Measurements from ENCODE around the gene KCNH6. TPM values are rescaled to one million over a fixed set of nuclear protein-coding genes. Genes with fewer than 3 reads are reported as not detected.

KCNH6 gene
- total RNA-seq, 1 experiment from 2014 or later, result not detected

DNA sequence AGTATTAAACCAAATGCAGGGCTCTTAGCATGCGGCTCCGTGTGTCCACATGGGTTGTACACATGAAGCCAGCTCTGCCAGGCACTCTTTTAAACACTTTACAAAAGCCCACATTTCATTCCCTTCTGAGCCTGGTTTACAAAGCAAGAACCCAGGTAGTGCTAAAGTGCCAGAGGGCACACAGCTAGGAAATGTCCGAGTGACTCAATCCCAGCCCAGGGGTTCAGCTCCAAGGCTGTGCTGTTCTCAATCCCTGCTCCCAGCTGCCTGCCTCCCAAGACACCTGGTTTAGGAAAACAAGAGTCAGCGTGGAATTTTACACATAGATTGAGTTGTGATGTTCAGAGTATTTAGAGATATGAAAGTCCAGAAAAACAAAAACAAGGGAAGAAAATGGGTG lies 13.8 kb downstream of the KCNH6 start:
- H3K9me3 ChIP-seq (ENCODE audit: low read depth, low read length, poor library complexity, severe bottlenecking), result no peaks in the 10 kb centered on the region
- no peaks in the 10 kb centered on the region for H3K36me3 ChIP-seq (ENCODE audit: insufficient read depth, low read length, poor library complexity, severe bottlenecking)
- peaks cover 7% of the 10 kb centered on the region for H3K4me1 ChIP-seq (ENCODE audit: insufficient read depth, low read length, poor library complexity, severe bottlenecking)
- BruUV-seq (replicated peaks), result no TSS peak
- no peak for DNase-seq (ENCODE audit: low spot score)
- intact Hi-C loops (cut with micrococcal nuclease; ENCODE audit: unreplicated experiment), result no loop called here
- peaks cover 24% of the 10 kb centered on the region for H3K27me3 ChIP-seq (replicated peaks; ENCODE audit: insufficient read depth, low read depth, low read length, poor library complexity)
- CTCF ChIA-PET, result no interaction called here
- TF ChIP-seq, protein P1, sequence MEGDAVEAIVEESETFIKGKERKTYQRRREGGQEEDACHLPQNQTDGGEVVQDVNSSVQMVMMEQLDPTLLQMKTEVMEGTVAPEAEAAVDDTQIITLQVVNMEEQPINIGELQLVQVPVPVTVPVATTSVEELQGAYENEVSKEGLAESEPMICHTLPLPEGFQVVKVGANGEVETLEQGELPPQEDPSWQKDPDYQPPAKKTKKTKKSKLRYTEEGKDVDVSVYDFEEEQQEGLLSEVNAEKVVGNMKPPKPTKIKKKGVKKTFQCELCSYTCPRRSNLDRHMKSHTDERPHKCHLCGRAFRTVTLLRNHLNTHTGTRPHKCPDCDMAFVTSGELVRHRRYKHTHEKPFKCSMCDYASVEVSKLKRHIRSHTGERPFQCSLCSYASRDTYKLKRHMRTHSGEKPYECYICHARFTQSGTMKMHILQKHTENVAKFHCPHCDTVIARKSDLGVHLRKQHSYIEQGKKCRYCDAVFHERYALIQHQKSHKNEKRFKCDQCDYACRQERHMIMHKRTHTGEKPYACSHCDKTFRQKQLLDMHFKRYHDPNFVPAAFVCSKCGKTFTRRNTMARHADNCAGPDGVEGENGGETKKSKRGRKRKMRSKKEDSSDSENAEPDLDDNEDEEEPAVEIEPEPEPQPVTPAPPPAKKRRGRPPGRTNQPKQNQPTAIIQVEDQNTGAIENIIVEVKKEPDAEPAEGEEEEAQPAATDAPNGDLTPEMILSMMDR (conservative IDR thresholded peaks at IDR 0.05; ENCODE audit: low read depth, low read length), result no peak
- TF ChIP-seq EZH2 (IDR thresholded peaks at IDR 0.05; ENCODE audit: borderline replicate concordance, low read depth, low read length, poor library complexity, severe bottlenecking), result no peak
- H3K27ac ChIP-seq (ENCODE audit: low read depth, low read length, poor library complexity, severe bottlenecking), result no peak overlapping the region
- H3K4me3 ChIP-seq (ENCODE audit: low read depth, low read length, poor library complexity, severe bottlenecking), result no peak overlapping the region
- POLR2A ChIA-PET (ENCODE audit: low non-redundant PET), result no interaction called here

DNA sequence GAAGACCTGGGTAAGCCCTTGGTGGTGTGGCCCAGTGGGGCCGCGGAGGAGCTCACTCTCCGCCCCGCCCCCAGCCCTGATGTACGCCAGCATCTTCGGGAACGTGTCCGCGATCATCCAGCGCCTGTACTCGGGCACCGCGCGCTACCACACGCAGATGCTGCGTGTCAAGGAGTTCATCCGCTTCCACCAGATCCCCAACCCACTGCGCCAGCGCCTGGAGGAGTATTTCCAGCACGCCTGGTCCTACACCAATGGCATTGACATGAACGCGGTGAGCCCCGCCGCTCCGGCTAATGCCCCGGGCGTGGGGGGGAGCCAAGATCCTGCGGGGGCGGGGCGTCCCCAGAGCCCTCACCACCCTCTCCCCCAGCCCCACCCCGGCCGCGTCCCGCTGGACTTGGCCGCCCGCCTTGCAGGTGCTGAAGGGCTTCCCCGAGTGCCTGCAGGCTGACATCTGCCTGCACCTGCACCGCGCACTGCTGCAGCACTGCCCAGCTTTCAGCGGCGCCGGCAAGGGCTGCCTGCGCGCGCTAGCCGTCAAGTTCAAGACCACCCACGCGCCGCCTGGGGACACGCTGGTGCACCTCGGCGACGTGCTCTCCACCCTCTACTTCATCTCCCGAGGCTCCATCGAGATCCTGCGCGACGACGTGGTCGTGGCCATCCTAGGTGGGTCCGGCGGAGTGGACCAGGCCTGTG lies 15.0 kb downstream of the KCNH6 start:
- BruUV-seq (replicated peaks), result no TSS peak
- DNase-seq (ENCODE audit: low spot score), result no peak
- Histone ChIP-seq H3K4me1 (ENCODE audit: insufficient read depth, low read length, poor library complexity, severe bottlenecking) (peaks cover 7% of the 10 kb centered on the region), H3K9me3 (ENCODE audit: low read depth, low read length, poor library complexity, severe bottlenecking) (no peaks in the 10 kb centered on the region), H3K27me3 (replicated peaks; ENCODE audit: insufficient read depth, low read depth, low read length, poor library complexity) (peaks cover 24% of the 10 kb centered on the region), H3K36me3 (ENCODE audit: insufficient read depth, low read length, poor library complexity, severe bottlenecking) (no peaks in the 10 kb centered on the region), H3K4me3 (ENCODE audit: low read depth, low read length, poor library complexity, severe bottlenecking) (no peak overlapping the region), H3K27ac (ENCODE audit: low read depth, low read length, poor library complexity, severe bottlenecking) (no peak overlapping the region)
- CTCF ChIA-PET, result no interaction called here
- POLR2A ChIA-PET (ENCODE audit: low non-redundant PET), result no interaction called here
- intact Hi-C loops (cut with micrococcal nuclease; ENCODE audit: unreplicated experiment), result no loop called here
- TF ChIP-seq, protein P1 (conservative IDR thresholded peaks at IDR 0.05; ENCODE audit: low read depth, low read length), result no peak
- TF ChIP-seq EZH2 (IDR thresholded peaks at IDR 0.05; ENCODE audit: borderline replicate concordance, low read depth, low read length, poor library complexity, severe bottlenecking), result no peak

DNA sequence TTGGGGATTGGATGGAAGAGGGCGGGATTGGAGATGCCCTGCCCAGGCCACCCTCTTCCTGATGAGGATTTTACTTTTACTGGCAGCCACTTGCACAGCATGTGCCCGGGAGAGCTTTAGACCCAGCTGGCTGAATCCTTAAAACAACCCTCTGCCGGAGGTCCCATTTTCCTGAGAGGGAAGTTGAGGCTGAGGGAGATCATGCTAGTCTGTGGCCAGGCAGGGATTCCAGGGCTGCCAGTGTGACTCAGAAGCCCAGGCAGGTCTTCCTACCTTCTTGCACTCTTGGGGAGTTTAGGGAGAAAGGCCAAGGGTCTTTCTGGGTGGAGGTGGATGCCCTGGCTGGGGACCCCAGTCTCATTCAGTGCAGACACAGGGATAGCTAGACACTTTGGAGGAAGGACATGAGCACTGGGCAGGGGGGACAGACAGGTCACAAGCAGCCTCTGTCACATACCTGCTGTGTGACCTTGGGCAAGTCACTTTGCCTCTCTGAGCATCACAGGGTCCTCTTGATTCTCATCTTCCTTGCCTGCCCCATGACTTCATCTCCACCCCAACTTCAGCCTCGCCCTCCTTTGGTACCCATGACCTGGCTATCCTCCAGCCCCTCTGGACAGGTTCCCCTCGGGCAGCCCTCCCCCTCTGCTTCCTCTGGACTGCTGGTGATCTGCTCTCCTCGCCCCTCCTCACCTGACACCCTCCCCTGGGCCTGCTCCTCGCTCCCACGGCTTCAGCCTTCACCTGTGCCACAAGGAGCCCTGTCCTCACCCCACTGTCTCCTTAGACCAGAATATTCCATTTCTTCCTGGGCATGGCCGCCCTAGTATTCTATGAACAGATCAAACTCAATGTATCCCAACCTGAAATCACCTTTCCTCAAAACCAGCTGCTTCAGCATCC lies 15.8 kb downstream of the KCNH6 start:
- CTCF ChIA-PET, result no interaction called here
- no peak overlapping the region for H3K27ac ChIP-seq (ENCODE audit: low read depth, low read length, poor library complexity, severe bottlenecking)
- peaks cover 24% of the 10 kb centered on the region for H3K27me3 ChIP-seq (replicated peaks; ENCODE audit: insufficient read depth, low read depth, low read length, poor library complexity)
- BruUV-seq (replicated peaks), result no TSS peak
- no peaks in the 10 kb centered on the region for H3K9me3 ChIP-seq (ENCODE audit: low read depth, low read length, poor library complexity, severe bottlenecking)
- POLR2A ChIA-PET (ENCODE audit: low non-redundant PET), result no interaction called here
- no peak for TF ChIP-seq EZH2 (IDR thresholded peaks at IDR 0.05; ENCODE audit: borderline replicate concordance, low read depth, low read length, poor library complexity, severe bottlenecking)
- TF ChIP-seq, protein P1 (conservative IDR thresholded peaks at IDR 0.05; ENCODE audit: low read depth, low read length), result no peak
- peaks cover 7% of the 10 kb centered on the region for H3K4me1 ChIP-seq (ENCODE audit: insufficient read depth, low read length, poor library complexity, severe bottlenecking)
- no peaks in the 10 kb centered on the region for H3K36me3 ChIP-seq (ENCODE audit: insufficient read depth, low read length, poor library complexity, severe bottlenecking)
- H3K4me3 ChIP-seq (ENCODE audit: low read depth, low read length, poor library complexity, severe bottlenecking), result no peak overlapping the region
- intact Hi-C loops (cut with micrococcal nuclease; ENCODE audit: unreplicated experiment), result no loop called here
- DNase-seq (ENCODE audit: low spot score), result no peak

Data from A673 (cell line).